ENCODE measurements around the gene HSD17B1.

HSD17B1 gene

DNA sequence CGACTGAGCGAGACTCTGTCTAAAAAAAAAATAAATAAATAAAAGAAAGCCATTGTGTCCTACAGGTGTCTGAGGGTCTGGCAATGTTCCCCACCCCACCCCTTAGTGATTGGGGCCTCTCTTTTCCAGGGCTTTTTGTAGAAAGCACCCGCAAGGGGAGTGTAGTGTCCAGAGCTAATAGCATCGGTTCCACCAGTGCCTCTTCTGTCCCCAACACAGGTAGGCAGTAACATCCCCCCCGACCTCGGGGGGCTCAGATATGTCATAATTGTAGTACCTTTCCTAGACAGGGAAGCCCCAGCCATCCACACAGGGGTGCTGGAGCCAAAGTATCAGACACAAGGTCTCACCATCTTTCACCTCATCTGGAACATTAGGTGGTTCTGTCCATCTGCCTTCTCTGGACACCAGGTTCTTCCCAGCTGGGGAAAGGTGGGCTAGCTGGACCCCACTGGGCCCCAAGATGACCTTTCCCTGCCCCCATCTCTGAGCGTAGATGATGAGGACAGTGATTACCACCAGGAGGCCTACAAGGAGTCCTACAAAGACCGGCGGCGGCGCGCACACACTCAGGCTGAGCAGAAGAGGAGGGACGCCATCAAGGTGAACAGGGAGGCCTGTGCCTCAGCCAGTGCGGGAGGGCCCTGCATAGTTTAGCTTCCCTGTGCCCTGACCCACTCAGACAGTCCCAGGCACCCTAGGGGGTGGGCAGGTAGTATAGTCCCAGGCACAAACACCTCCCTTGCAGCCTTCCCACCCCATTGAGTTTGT is 15.8 kb downstream of the HSD17B1 start:
- DNase-seq, result no peak

- no peak for DNase-seq
Measured at GRCh38 chr17:42571435-42572225, 18.9 kb downstream of the HSD17B1 start.

DNA sequence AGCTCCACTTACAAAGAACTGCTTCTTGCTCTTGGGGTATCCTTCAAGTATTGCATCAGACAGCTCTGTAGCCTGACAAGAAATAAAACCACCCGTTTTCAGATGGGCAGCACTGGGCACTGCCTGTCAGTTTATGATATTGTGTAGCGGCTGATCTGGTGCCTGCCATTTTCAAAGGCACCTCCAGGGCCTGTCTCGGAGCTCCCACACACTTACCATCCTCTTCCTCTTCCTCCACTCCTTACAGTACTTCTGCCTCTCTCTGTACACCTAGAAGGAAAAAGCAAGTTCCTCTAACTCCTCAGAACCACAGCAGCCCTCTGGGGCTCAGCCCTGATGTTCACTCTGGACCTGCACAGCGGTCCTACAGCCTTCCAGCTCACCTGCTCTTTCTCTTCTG is 20.4 kb downstream of the HSD17B1 start:
- DNase-seq, result no peak

DNA sequence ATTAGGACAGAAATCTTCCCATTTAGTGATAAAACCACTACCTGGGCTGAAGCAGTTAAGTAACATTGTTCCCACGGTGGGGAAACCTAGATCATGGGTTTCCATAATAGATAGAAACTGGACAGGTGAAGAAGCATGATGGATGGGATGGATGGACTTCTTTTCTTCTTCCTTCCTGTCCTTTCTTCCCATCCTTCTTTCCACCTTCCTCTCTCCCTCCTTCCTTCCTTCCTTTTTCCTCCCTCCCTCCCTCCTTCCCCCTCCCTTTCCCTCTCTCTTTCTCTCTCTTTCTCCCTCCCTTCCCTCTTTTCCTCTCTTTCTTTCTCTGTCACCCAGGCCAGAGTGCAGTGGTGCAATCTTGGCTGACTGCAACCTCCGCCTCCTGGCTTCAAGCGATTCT is 21.7 kb downstream of the HSD17B1 start:
- no peak for DNase-seq

- DNase-seq, result no peak
Measured at GRCh38 chr17:42577140-42577531, 24.4 kb downstream of the HSD17B1 start.

DNA sequence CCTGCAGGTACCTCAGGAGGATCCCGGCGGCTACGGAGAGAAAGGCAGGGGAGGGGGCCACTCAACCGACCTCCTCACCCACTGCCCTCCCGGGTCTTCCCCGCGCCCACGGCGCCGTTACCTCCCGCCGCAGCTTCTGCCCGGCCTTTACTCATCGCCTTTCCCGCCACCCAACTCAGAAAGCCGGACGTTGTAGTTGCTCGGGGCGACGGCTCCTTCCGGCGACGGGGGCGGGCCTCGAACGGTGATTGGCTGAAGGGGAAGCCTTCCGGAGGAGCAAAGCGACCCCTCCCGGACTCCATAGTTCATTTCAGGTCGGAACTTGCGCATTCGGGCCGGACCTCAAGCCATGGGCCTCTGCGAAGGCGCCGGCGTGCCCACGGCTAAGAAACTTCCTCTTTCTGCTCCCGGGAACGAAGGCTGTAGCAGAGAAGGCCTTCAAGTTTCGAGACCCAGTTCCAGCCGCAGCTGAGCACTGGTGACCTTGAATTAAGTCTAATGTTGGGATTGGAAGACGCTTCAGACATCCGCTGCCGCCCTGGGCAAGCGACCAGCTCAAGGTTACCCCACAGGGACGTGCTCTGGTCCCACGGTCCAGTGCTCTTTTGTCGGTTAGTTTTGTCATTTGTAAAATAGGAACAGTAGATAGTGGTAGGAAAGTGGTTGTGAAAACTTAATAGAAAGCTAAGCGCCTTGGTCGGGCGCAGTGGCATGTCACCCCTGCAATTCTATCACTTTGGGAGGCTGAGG is 25.0 kb downstream of the HSD17B1 start, which contains the start of gene PSMC3IP:
Gene PSMC3IP (minus strand): TSS at position 198 of the 750 bp plus-strand sequence. CDS start 43 bp downstream, at position 155.
- DNase-seq, result peak; percentile 95

- DNase-seq, result peak; percentile 76
Measured at GRCh38 chr17:42578282-42578869, 25.7 kb downstream of the HSD17B1 start.

DNA sequence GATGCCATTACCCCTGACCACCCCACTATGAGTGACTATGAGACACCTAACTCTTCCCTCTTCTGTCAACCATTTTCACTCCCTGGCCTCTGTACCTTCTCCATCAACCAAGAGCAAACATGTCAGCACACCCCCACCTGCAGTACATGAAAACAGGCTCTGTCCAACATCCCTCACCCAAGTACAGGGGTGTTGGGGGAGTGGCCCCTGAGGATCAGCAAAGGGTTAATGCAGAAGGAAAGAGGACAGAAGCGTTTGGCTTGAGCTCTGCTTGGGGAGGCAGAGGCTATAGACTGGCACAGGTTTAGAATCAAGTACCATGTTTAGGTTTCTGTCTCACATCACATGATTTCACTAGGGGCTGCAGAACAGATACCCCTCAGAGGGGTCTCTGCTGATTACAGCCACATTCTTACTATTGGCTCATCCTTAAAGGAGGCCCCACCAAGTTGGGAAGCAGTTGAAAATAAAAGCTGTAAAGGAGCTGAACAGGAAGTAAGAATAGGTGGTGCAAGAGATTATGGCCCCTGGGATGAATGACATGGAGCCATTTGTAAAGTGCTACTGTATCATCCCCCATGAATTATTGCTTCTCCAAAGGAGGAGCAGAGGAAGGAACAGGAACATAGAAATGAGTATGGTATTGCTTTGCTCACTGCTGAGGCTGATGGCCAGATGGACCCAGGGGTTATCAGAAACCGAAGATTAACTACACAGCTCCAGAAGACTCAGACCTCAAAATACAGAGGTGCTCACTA is 27.2 kb downstream of the HSD17B1 start:
- DNase-seq, result no peak

DNA sequence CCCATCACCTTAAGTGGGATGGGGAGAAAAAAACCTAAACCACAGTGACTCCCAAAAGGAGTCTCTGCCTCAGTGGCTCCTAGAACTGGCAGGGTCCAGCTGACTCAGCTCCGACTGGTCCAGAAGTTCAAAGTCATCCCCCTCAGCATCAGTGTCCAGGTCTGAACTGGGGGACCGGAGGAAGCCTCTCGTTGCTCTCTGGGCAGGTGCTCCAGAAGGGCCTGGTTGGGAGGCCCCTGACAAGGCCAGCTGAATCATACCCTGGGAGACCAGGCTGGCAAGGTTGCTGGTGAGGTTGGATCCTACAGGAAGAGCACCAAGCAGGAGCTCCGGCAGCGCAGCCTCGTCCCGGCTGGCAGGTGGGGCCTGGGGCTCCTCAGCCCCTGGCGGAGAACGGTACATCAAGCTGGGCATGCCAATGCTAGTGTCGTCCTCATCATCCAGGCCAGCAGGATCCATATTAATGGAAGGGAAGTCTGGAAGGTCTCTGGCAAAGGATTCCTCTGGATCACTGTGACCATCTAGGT is 29.1 kb downstream of the HSD17B1 start:
- no peak for DNase-seq

- DNase-seq, result no peak
Measured at GRCh38 chr17:42584880-42585279, 32.2 kb downstream of the HSD17B1 start.

GRCh38 chr17:42585353-42585752 is 32.6 kb downstream of the HSD17B1 start:
- no peak for DNase-seq

DNA sequence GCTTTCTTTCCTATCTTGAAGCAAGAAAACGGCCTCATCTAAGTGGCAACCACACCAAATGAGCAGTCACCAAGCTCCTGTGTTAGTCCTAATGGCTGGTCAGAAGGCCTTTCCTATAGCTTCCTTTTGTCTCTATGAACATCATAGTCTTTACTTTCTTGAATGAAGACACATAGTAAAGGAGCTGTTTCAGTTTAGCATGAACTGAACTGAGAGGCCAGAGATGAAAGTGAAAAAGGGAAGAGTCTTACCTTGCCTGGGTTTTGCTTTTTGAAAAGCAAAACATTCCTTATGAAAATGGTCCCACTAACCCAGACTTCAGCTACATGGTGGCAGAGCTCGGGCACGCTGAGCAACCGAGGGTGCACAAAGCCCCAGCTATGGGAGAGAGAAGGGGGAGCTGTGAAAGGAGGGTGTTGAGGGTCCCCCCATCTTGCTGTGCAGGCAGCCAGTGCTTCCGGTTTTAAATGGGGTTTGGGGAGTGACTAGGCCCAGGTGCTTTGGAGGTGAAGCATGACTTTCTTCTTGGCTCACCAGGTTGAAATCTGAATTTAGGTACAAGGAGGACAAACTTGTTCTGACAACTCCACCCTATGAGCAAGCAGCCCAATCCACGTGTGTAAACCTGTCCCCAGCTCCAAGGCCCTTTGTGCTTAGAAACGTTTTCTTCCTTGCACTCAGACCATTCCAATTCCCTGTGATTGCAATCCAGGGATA is 33.9 kb downstream of the HSD17B1 start:
- DNase-seq, result no peak

DNA sequence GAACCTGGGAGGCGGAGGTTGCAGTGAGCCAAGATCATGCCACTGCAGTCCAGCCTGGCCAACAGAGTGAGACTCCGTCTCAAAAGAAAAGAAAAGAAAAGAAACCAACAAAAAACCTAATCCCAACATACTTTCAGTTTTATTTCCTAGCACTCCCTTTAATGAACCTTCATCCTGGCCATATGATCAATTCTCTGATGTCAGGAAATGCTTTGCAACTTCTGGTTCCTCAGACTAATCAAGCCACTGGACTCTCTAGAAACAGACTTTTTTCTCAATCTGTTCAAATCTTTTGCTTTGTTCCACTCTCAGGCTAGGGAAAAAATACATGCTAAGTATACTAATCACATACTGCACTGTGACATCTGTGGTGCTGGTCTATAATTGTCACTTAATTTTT is 38.2 kb downstream of the HSD17B1 start:
- DNase-seq, result no peak

DNA sequence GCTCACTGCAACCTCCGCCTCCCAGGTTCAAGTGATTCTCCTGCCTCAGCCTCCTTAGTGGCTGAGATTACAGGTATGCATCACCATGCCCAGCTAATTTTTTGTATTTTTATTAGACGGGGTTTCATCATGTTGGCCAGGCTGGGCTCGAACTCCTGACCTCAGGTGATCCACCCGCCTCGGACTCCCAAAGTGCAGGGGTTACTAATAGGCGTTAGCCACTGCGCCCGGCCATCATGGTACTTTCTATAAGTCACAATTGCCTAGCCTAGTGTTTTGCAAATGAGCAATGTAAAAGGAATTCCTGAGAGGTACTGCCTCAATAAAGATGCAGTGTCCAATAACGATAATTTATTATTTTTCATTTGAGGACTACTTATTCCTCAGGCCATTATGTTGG is 38.7 kb downstream of the HSD17B1 start:
- no peak for DNase-seq

GRCh38 chr17:42596386-42596785 is 43.7 kb downstream of the HSD17B1 start:
- no peak for DNase-seq

DNA sequence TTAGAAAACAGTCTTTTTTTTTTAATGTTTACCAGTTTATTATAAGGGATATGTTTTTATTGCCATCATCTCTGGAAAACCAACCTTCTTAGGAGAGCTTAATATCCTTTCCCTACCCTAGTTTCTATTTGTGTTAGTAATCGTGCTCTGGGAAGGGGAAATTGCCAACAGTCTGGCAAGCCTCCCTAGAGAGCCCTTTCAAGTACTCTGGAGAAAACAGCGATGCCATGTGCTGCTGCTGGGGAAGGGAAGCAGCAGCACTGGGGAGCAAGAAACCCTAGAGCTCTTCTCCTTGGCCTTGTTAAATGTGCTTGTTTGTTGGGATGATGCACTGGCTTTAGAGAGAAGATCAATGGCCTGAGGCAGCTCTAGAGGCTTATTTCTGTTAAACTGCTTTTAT is 46.2 kb downstream of the HSD17B1 start:
- no peak for DNase-seq

GRCh38 chr17:42603318-42603717 is 50.6 kb downstream of the HSD17B1 start:
- no peak for DNase-seq

Measured in activated naive CD4-positive, alpha-beta T cell treated with Interleukin-2 at 50 U/mL for 16 hours (primary cell).